GM12878 (cell line): ENCODE results near the gene TMEM86B. TPM values are rescaled to one million over a fixed set of nuclear protein-coding genes. Genes with fewer than 3 reads are reported as not detected.
A peak's percentile ranks its signal among the peaks of the same experiment; 100 is the strongest.

Experiments used
- CBFB ChIP-seq: IDR thresholded peaks from 2 replicates; pipeline ENCODE4 v1.6.1; 2016; ENCODE audit warnings: antibody characterized with exemption, low read depth
- CBX5 ChIP-seq: sonication (generic); IDR thresholded peaks from 2 replicates; pipeline ENCODE4 v1.6.1; 2016; ENCODE audit warnings: low read depth, moderate library complexity, mild to moderate bottlenecking, inconsistent platforms
- CEBPB ChIP-seq, 2 experiments: fragments of 150-350 bp in 1 of 2; IDR thresholded peaks; 2 replicates each; pipeline ENCODE4 v1.6.1; 2012 to 2014; ENCODE audit warnings: low read depth in 2 of 2, low read length in 2 of 2, borderline replicate concordance in 1 of 2, inconsistent platforms in 1 of 2
- CEBPZ ChIP-seq: fragments of 150-350 bp; IDR thresholded peaks from 2 replicates; pipeline ENCODE4 v1.6.1; 2016; ENCODE audit warnings: low read depth, low read length
- CHD1 ChIP-seq: IDR thresholded peaks from 2 replicates; pipeline ENCODE4 v1.6.1; 2012; ENCODE audit warnings: low read depth, low read length, improper control_type of control experiment
- CHD2 ChIP-seq: IDR thresholded peaks from 2 replicates; pipeline ENCODE4 v1.6.1; 2011; ENCODE audit warnings: low read depth, low read length, improper control_type of control experiment, borderline replicate concordance
- E2F4 ChIP-seq: IDR thresholded peaks from 2 replicates; pipeline ENCODE4 v1.6.1; 2012; ENCODE audit warnings: low read depth, low read length, improper control_type of control experiment
- EP300 ChIP-seq, 2 experiments: fragments of 150-350 bp in 1 of 2; IDR thresholded peaks; 2 replicates each; pipeline ENCODE4 v1.6.1; 2011 to 2012; ENCODE audit warnings: low read depth in 2 of 2, low read length in 2 of 2, borderline replicate concordance in 1 of 2, improper control_type of control experiment in 1 of 2, inconsistent platforms in 1 of 2; ENCODE audit not compliant: control insufficient read depth in 1 of 2
- ETV6 ChIP-seq, 2 experiments: fragments of 450-650 bp in 1 of 2; IDR thresholded peaks in 1 of 2; conservative IDR thresholded peaks in 1 of 2; 2 replicates each; pipeline ENCODE4 v1.6.1; 2014; ENCODE audit warnings: antibody characterized with exemption in 1 of 2, borderline replicate concordance in 1 of 2, low read depth in 1 of 2, mild to moderate bottlenecking in 1 of 2, moderate library complexity in 1 of 2
- HDGF ChIP-seq: fragments of 450-650 bp; IDR thresholded peaks from 2 replicates; pipeline ENCODE4 v1.6.1; 2016; ENCODE audit warnings: antibody characterized with exemption
- IRF5 ChIP-seq: fragments of 450-650 bp; IDR thresholded peaks from 2 replicates; pipeline ENCODE4 v1.6.1; 2017; ENCODE audit warnings: borderline replicate concordance
- JUNB ChIP-seq: IDR thresholded peaks from 2 replicates; pipeline ENCODE4 v1.6.1; 2016; ENCODE audit warnings: antibody characterized with exemption, mild to moderate bottlenecking
- JUND ChIP-seq: IDR thresholded peaks from 2 replicates; pipeline ENCODE4 v1.6.1; 2012; ENCODE audit warnings: low read depth, mild to moderate bottlenecking, low read length, improper control_type of control experiment, moderate library complexity
- MTA3 ChIP-seq: IDR thresholded peaks from 2 replicates; pipeline ENCODE4 v1.6.1; 2012; ENCODE audit warnings: low read length, inconsistent platforms, borderline replicate concordance
- MYC ChIP-seq: IDR thresholded peaks from 2 replicates; pipeline ENCODE4 v1.6.1; 2011; ENCODE audit warnings: mild to moderate bottlenecking, low read length, moderate library complexity, inconsistent platforms; ENCODE audit not compliant: insufficient read depth, insufficient replicate concordance, insufficient read length, severe bottlenecking
- NFXL1 ChIP-seq: fragments of 450-650 bp; IDR thresholded peaks from 2 replicates; pipeline ENCODE4 v1.6.1; 2017; ENCODE audit warnings: antibody characterized with exemption, mild to moderate bottlenecking, borderline replicate concordance
- PAX8 ChIP-seq: fragments of 450-650 bp; IDR thresholded peaks from 2 replicates; pipeline ENCODE4 v1.6.1; 2017; ENCODE audit warnings: mild to moderate bottlenecking, moderate library complexity
- RELA ChIP-seq: fragments of 450-650 bp; IDR thresholded peaks from 2 replicates; pipeline ENCODE4 v1.8.0; 2014; ENCODE audit warnings: borderline replicate concordance; ENCODE audit not compliant: partially characterized antibody
- SMAD1 ChIP-seq: fragments of 450-650 bp; IDR thresholded peaks from 2 replicates; pipeline ENCODE4 v1.6.1; 2018; ENCODE audit warnings: mild to moderate bottlenecking, low read depth; ENCODE audit not compliant: partially characterized antibody
- YBX1 ChIP-seq: fragments of 450-650 bp; IDR thresholded peaks from 2 replicates; pipeline ENCODE4 v1.6.1; 2016; ENCODE audit warnings: antibody characterized with exemption
- ZZZ3 ChIP-seq: IDR thresholded peaks from 2 replicates; pipeline ENCODE4 v1.6.1; 2011; ENCODE audit warnings: low read depth; ENCODE audit not compliant: control insufficient read depth, insufficient read length
- polyA plus RNA-seq, 11 experiments: library from polyadenylated mRNA; depleted of rRNA in 4 of 11; unstranded in 6 of 11; stranded (reverse) in 5 of 11; fragments of >200 nt; fragmentation: Nextera tagmentation in 4 of 11; fragmentation: Illumina TruSeq in 1 of 11; extraction: Ambion mirVana in 4 of 11; extraction: Trizol in 1 of 11; gene quantifications; 1 replicate in 1 of 11; 2 replicates in 10 of 11; pipeline versions ENCODE4 v1.2.1 to v1.2.3, GENCODE V29; 2011 to 2016; ENCODE audit warnings: inconsistent platforms in 2 of 11, missing spikeins in 2 of 11, low read depth in 1 of 11
- total RNA-seq, 4 experiments: library from RNA; depleted of rRNA in 3 of 4; stranded (reverse); fragments of >200 nt in 3 of 4; fragmentation: Illumina TruSeq in 1 of 4; extraction: Trizol in 1 of 4; gene quantifications; 2 replicates each; pipeline versions ENCODE4 v1.2.1 to v1.2.3, GENCODE V29; 2013 to 2021

TMEM86B gene
- total and polyA plus RNA-seq, 10 of the 15 experiments (the other 5 are each of a cell fraction or from before 2014, with no cell fraction given), result 0.26 to 10.6 (median 1.8) TPM

DNA sequence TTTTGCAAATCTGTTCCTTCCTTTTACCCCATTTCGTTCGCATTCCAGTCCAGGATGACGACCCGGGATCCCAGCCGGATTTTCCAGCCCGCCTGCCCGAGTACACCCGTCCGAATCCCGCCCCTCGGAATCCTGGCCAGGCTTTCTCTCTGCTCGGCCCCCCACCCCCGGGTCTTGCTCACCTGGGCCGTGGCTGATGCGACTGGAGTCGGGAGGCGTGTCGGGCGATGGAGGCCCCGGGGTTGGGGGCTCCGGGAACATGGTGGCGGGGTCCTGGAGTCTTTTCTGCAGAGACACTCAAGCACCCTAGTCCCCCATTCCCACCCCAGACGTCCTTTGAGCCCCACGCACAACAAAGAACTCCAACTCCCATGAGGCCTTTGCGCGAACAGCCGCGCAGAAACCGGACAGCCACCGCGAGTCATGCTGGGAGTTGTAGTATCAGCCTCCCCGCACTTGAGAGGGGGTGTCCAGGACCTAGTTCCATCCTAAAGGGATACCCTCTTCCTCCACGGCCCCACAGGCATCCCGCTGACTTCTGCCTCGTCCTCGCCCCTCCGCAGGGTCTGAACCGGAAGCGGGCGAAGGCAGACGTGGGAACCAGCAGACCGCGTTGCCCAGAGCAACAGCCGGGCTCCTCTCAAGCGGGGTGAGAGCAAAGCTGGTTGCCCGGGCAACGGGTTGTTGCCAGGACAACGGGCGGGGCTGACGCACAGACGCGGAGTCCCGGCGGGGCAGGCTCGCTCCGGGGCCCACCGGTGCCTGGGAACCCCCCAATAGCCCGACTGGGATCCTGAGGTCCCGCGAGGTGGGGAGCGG, 49.6 kb downstream of the TMEM86B start (continued):
- TF ChIP-seq CHD2 (no peak; the same call in 1 of the 2 replicates), HDGF (no peak; the same call in 1 of the 2 replicates), MYC (no peak), RELA (no peak), JUNB (no peak), EP300 (IDR thresholded peaks at IDR 0.05; ENCODE audit: borderline replicate concordance in 1 of 2, control insufficient read depth in 1 of 2, low read depth in 2 of 2, low read length in 2 of 2) (peak in 1 of 2 experiments; percentile 7; a peak in 1 of 4 replicates), CHD1 (no peak), CEBPZ (no peak), ZZZ3 (no peak), CBX5 (no peak), CBFB (no peak), SMAD1 (no peak), NFXL1 (no peak), CEBPB (IDR thresholded peaks at IDR 0.05; ENCODE audit: borderline replicate concordance in 1 of 2, low read depth in 2 of 2, low read length in 2 of 2) (no peak), PAX8 (no peak), YBX1 (no peak), IRF5 (no peak), ETV6 (conservative IDR thresholded peaks at IDR 0.05 in 1 of 2, IDR thresholded peaks at IDR 0.05 in 1 of 2; ENCODE audit: borderline replicate concordance in 1 of 2, low read depth in 1 of 2) (no peak), MTA3 (no peak), JUND (no peak), E2F4 (no peak)
